NCI-H1930 (cell line): ENCODE results near the gene PTH1R.
A peak's percentile ranks its signal among the peaks of the same experiment; 100 is the strongest.

Experiments used
- DNase-seq, 2 experiments: peaks; one replicate each; lab custom pipeline; 2025; lab: John Stamatoyannopoulos, UW

The PTH1R gene

DNA sequence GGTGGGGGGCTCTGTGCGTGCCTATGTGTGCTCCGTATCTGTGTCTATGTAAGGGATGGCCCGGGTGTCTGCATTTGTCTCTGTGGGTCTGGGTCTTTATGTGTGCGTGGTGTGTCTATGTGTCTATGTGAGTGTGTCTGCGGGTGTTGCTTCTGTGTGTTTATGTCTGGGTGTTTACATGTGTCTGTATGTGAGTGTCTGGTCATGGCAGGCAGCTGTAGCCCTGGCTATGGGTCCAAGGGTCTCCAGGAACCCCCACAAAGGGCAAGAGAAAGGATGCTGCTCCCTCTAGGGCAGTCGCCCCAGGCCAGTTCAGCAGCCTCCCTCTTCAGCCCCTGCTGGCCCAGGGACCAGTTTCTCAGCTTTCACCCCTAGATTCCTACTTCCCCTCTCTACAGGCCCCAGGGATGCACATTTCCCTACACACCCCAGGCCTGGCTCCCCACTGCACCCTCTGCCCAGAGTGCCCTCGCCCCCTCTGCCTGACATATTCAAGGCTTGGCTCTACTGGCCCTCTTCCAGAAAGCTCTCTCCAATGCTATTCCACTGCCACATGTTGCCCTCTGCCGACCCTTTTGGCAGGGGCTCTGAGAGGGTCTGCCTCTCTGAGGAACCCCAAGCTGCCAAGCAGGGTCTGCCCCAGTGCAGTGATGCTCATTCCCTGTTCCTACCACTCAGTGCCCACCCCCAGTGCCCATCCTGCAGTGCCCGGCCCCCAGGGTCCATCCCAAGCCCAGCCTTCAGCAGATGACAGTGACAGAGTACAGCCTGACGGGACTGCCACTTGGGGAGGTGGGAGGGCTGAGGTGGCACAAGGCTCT lies 13.2 kb upstream of the PTH1R start:
- DNase-seq: no peak

DNA sequence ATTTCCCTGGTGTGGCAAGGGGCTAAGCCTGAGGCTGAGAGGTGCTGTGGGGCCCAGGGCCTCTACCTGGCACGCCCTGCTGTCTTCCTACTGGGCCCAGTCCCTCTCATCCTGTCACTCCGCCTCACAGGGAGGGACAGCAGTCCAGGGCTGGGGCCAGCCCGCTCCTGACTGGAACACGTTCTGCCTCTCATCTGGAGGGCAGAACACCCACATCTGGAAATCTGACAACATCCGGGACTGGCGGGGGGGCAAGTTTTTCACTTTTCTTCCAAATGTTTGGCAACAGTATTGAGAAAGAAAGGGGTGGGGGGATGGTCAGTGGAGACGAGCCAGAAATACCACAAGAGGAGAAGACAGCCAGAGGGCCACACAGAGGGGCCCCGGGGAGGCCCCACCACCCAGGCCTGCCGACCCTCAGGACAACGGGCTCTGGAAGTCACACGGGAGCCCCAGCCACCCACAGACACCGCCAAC lies 12.5 kb upstream of the PTH1R start:
- DNase-seq: no peak

DNA sequence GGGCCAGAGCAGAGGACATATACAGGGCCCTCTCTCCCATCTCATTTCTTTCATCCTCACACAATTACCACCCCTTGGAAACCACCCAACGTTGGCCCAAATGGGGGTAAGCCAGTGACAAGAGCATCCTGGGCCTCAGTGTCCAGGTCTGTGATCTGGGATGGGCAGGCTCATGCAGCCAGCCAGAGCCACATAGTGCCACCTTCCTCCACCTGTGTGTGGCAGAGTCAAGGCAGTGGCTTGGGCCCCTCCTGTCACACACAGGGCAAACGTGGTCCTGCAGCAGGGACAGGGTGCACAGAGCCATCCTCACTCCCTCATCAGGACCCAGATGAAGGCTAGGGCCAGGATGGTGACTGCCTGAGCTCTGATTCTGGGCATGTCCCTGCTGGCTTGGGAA lies 12.0 kb upstream of the PTH1R start:
- DNase-seq: no peak

DNA sequence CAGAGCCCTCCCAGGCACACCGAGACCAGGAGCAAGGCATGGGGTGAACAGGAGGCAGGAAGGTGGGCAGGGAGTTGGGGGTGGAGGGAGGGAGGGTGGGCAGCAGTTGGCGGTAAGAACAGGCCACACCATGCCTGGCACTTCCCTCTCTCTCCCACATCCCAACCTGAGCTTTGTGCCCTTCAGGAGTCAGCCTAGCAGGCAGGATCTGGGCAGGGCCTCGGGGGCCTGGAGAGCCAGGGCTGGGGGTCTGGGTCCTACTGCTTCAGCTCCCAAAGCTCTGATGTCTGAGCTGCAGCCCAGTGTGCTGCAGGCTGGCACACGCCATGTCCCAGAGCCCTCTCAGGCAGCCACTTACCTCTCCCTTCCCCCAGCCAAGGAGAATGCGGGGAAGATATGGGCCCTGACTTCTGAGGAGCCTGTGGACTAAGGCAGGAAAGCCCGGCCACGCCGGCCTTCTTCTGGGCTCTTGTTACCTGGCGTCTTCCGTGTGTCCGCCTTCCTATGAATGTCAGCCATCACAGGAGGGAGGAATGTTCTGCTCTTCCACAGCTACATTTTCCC lies 11.4 kb upstream of the PTH1R start:
- DNase-seq: no peak

DNA sequence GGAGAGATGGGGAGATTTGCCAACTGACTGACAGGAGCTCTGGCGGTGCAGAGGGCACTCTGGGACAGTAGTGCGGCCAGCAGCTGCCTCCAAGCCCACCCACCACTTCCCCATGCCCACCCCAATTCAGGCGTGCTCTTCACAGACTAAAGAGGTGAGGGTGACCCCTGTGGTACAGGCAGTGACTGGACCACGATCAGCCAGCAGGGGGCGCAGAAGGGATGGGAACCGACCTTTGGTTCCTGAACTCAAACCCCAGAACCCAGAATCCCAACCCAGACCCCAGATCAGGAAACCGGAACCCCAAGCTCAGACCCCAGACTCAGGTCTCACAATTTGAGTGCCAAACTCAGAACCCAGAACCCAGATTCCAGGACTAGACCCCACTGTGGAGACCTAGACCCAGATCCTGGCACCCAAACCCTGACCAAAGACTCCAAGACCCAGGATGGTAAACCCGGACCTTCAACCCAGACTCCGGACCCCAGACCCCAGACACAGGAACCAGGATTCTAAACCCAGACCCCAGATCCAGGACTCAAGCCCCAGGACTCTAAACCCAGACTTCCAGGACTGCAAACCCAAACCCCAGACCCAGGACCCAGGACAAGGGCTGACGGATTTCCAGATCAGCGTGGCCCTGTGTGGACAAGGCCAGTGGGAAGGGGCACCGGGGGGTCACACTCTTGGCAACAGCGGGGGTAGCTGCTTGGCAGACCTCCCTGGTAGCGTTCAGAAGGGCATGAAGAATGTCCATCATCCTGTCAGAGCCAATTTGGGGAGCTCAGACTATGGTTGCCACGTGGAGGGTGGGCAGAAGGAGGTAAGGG lies 10.6 kb upstream of the PTH1R start:
- peak; percentile 4 to 31 for DNase-seq

DNA sequence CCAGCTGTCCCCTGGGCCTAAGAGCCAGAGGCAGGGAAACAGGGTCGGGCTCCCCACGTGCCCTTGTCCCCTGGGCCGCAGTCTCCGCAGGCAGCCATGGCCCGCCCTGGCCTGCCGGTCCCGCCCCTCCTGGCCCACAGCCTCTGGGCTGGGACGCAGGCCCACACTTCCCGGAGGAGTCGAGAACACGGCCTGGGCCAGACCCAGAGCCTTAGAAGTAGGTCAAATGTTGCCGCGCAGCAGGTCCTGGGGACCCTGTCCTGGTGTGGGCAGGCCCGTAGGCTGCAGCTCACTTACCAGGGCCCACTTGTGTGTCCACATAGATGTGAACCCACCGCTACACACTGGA lies 10.0 kb upstream of the PTH1R start:
- no peak for DNase-seq

DNA sequence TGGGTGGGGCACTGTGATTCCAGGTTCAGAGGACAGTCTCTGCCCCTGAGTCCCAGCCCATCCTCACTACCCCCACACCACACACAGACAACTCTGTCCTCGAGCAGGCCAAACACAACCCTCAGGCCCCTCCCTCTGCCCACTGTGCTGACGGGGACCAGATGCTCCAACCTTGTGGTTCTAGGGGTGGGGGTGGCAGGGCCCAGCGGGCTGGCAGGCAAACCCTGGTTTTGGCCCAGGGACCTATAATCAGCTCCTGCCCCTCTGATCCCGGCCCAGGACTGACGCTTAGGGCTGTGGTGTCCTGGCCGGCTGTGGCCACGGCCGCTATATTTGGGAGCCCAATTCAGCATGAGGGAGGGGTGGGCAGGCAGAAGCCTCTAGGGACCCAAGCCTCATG lies 9.2 kb upstream of the PTH1R start:
- DNase-seq: no peak

DNA sequence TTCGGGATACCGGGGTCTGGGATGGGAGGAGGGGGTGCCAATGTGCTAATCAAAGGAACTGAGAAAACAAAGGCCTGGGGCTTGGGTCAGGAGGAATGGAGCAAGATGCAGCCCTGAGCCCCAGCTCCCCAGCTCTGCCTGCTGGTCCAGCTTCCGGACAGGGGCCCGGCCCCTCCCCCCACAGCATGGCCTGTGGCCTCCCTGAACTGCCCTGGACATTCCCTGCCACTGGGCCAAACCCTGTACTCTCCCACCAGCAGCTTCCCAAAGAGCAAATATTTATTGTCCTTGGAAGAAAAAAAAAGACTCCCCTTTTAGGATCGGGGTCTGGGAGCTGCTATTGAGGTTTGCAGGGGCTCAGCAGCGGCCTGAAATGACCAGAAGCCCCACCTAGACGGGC lies 8.6 kb upstream of the PTH1R start:
- no peak for DNase-seq

DNA sequence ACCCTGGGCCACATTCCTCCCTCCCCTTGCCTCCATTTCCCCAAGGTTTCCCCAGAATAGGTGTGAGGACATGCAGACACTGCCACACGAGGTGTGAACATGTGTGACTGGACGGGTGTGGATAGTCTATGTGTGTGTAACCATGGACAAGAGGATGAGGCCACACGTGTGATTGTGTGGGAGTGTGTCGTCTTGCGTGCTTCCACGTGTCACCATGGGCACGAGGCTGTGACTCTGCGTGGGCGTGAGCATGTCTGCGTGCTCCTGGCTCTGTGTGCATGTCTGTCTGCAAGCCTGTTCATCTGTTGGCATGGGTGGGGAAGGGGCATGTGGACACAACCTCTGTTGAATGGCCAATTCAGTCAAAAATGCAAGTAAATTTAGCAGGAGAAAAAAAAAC lies 8.1 kb upstream of the PTH1R start:
- DNase-seq: no peak

DNA sequence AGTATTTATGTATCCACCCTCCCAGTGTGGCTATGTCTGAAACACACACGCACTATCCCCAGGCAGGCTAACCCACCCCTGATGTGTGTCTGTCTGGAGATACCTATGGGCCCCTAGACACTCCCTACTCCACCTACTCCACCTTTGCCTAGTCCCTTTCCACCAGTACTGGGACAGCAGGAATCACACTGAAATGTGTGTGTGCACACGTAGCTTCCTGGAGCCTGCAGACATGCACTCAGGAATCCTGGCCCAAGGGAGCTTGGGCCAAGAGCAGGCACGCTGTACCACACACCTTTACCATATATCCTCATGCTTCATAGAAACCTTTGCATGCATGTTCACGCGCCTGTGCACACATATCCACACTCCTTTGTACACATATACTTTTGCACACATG lies 6.9 kb upstream of the PTH1R start:
- DNase-seq: no peak

DNA sequence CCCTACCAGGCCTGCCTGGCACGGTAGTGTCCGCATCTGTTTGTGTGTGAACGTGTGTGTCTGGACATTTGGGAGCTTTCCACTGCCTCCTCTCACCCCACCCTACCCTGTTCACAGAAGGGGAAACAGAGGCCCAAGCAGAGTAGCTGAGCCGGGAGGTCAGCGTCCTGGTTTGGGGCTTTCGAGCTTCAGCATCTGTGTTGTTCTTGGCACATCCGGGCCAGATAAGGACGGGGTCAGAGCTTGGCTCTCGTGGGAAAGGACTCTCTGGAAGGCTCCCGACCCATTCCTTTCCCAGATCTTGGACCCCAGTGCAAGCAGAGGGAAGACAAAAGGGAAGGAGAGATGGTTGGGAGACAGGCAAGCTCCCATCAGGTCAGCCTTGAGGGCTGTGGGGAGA lies 6.3 kb upstream of the PTH1R start:
- no peak for DNase-seq

DNA sequence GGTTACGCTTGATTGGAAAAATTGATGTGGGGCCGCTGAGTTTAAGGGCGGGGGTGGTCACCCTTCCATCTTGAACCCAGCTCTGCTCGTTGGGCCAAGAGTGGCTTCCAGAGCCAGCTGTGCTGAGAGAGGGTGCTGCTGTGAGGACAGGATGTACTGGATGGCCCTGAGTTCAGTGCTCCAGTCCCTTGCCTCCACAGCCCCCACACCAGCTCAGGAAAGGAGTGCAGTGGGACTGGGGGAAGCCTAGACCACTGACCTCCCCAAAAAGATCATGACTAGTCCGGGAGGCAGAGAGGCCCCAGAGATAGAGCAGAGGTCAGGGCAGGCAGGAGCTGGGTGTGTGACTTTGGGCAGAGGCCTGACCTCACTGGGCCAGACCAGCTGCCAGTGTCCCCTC lies 4.0 kb upstream of the PTH1R start:
- DNase-seq: no peak

DNA sequence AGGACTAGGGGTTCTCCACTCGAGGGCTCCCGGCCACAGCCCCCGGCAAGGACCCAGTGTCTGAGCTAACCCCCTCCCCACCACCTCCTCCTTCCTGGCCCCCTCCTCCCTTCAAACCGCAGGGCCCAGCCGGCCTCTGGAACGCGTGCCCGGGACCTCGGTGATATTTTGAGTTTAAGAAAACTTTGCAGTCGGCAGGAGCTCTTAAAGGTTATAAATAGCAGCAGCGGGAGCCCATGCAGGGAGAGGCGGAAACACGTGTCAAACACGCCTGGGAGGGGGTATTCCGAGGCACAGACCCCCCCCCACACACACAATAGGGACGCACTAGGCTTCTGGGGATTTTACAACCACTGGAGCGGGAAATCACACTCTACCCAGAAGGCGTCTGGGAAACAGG lies 3.1 kb upstream of the PTH1R start:
- no peak for DNase-seq

DNA sequence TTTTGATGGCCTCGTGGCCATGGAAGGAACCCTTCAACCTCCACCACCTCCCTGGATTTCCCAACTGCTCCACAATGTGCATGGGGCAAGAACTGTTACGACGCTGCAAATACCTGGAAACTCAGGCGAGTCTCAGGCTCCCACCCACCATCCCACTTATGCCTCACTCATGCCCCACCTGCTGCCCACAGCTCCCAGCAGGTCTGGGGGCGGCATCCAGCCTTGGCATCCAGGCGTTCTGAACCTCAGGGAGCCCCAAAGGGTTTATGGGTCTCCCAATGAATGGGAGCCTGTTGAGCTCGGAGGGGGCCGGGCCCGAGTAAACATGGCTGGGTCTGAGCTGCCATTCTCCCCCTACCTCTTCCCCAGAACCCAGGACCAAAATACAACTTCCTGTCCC lies 2.0 kb upstream of the PTH1R start:
- DNase-seq: no peak

DNA sequence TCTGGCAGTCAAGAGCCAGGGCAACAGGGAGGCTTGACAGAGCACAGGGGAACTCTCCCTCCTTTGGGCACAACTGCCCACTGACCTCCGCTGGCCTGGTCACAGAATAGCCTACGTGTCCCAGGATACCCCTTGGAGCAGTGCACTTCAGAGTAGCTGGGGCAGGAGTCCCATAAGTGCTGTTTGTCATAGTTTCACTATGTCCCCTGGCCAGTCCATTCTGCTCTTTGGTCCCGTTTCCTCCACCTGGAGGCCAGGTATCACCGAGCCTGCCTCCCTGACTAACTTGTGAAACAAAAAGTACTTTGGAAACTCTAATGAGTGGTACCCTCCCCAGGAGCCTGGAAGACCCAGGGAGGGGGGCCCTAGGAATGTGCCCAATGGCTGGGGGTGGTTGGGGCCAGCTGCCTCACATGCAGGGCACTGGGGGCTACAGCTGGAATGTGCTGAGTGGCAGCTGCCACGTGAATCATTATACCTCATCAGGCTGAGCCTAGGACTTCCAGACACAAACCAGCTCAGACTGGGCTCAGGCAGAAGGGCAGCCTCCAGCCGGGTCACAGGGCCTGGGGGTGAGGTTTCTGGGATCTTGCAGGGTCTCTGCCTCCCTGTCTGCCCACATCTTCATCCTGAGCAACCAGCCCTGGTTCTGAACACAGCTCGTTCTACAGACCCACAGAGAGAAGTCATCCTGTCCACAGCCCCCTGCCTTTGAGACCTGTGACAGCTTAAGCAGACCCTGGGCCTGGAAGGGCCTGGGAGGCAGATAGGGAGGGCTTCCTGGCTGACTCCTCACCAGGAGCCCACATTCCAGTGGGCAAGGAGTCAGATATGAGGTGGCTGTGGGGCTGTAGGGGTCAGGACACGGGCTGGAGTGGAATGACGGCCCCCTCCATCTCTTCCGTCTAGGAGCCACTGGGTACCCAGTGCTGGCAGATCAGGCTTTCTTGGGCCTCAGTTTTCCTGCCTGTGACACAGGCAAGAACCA lies 914 bp upstream of the PTH1R start:
- DNase-seq: no peak

DNA sequence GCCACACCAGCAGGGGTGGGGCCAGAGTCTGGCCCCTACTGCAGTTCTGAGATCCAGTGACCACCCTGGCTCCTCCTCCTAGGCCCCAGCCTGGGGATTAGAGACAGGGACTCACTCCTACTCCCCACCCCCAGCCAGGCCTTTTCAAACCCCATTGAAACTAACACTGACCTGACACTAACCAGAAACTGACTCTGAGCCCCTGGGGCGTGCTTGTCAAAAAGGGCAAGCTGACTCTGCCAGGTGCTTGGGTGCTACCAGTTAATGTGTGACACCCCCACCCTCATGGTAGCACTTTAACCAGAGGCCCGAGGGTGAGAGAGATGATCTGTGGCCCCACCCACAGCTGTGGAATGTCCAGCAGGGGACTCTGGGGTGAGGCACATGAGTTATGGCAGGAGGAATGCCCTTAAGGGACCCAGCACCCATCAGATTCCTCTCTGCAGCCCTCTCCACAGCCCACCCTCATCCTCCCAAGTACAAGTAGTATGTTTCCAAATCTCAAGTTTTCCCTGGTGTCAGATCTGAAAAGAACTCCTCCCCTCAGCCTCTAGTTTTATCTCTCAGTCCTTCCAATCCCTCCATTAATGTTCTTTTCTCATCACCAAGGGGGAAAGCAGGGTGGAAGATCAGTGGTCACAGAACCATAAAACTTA lies 1.4 kb downstream of the PTH1R start:
- no peak for DNase-seq

DNA sequence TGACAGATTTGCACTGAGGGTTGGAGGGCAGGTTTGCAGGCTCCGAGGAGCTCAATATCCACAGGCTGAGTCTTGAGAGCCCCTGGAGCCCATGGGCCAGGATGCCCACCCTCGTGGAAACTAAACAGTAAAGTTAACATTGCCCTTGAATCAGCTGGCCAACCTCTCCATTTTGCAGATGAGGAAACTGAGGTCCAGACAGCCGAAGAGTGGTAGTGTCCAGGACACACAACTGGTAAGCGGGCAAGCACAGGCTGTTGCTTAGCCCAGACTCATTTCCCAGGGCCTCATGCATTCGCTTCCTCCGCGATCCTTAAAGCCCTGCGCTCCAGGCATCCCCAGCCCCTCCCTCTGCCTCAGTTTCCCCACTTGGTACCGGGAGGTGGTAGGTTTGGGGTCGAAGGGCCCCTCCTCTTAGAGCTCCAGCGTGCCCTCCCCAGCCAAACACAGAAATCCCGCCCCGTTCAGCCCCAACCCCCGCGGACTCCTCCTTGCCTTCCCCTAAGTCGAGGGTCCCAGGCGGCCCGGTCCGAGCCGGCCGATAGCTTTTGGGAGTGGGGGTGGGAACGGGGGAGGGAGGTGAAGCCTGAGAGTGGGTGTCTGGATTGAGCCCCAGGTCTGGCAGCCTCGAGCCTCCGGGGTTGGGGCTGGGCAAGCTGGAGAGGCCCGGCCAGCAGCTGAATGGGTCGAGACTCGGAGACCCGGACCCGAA lies 3.5 kb downstream of the PTH1R start:
- no peak for DNase-seq

DNA sequence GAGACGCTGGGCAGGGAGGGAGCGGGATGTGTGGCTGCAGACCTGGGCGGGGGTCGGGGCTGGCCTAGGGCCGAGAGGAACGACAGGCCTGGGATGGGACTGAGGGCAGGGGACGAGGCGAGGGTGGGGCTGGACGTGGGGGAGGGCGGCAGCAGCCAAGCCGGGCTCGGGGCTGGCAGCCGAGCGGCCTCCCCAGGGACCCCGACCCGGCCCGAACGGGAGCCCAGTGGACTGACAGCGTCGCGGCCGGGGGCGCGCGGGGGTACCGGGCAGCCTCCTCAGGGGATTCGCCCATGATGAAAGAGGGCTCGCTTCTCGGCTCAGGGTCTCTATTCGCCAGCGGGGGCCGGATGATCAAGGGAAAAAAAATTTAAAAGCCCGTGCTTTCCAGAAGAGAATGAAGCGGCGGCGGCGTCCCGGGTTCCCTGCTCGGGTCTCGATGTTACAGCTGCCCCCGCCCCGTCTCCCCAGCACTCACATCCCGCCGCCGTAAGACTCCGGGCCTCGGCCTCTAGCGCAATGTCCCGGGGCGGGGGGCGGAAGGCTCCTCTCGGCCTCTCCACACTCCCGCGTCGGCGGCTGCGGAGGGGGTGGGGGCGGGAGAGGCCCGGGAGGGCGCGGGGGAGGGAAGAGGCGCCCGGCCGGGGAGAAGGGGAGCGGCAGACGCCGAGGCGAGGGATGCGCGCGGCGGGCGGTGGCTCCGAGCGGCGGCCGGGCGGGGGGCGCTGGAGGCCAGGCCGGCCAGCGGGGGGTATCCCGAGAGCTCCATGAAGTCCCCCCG lies 4.3 kb downstream of the PTH1R start:
- no peak for DNase-seq

DNA sequence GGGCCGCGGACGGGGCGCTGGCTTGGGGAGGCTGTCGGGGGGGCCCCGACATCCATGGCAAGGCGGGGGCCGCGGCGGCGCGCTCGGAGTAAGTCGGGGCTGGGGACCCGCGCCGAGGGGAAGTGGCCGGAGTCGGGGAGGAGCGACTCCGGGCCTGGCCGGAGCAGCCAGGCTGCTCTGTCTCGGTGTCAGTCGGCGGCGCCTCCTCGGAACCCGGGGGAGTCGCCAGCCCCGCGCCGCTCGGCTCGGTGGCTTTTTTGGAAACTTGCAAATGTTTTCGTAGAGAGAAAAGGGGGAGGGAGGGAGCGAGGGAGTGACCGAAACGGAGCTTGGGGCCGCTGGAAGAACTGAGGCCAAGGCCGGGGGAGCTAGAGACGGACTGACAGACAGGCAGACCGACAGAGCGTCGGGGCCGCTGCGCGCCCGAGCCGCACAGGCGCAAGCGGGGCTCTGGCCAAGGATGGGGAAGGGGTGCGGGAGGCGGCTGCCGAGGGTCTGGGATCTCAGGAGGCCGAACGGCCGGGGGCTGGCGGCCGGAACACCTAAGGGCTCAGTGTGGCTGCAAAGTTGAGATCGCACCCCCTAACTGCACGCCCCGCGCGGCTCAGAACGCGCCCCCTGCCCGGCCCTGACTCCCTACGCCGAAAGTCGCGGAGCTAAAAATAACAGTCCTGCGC lies 5.0 kb downstream of the PTH1R start:
- DNase-seq: no peak
